Thyroid gland (tissue), 4 donors: ENCODE measurements around the gene EZH1. TPM values are rescaled to one million over a fixed set of nuclear protein-coding genes. Genes with fewer than 3 reads are reported as not detected.
A peak's percentile ranks its signal among the peaks of the same experiment; 100 is the strongest.

Source experiments
- DNase-seq, 2 donors: peaks; one replicate each; pipeline ENCODE4 v3.0.0-alpha.2; 2019
- H3K27ac ChIP-seq, 3 donors: fragments of 200-600 bp; sonication (generic); 1 replicate in 2 of 3; 2 replicates in 1 of 3; pipeline ENCODE4 v1.5.1; 2016 to 2019; ENCODE audit warnings: mild to moderate bottlenecking in 1 of 3, moderate library complexity in 1 of 3
- H3K27me3 ChIP-seq: fragments of 200-600 bp; sonication (generic); one replicate; pipeline ENCODE4 v1.5.1; 2019
- H3K36me3 ChIP-seq, 2 donors: fragments of 200-600 bp; sonication (generic); one replicate each; pipeline ENCODE4 v1.5.1; 2016 to 2019
- H3K4me1 ChIP-seq, 2 donors: fragments of 200-600 bp; sonication (generic); one replicate each; pipeline ENCODE4 v1.5.1; 2017 to 2019
- H3K4me3 ChIP-seq, 3 donors: fragments of 200-600 bp; sonication (generic); replicated peaks in 1 of 3; 1 replicate in 2 of 3; 2 replicates in 1 of 3; pipeline ENCODE4 v1.5.1; 2016; ENCODE audit warnings: mild to moderate bottlenecking in 1 of 3
- H3K9me3 ChIP-seq: fragments of 200-600 bp; sonication (generic); one replicate; pipeline ENCODE4 v1.5.1; 2017
- CTCF ChIP-seq, 6 experiments: fragments of 200-600 bp in 3 of 6; fragments of 450-650 bp in 3 of 6; sonication (generic) in 3 of 6; IDR thresholded peaks; one replicate each; pipeline ENCODE4 v1.5.1; 2016 to 2019; ENCODE audit warnings: antibody characterized with exemption in 6 of 6, mild to moderate bottlenecking in 2 of 6, inconsistent platforms in 1 of 6, moderate library complexity in 1 of 6
- POLR2A ChIP-seq, 2 donors: fragments of 450-650 bp; IDR thresholded peaks; one replicate each; pipeline ENCODE4 v1.6.1; 2017; ENCODE audit warnings: antibody characterized with exemption in 2 of 2, mild to moderate bottlenecking in 2 of 2, moderate library complexity in 1 of 2
- WGBS, 2 donors: methylation state at CpG; one replicate each; pipeline ENCODE4 v1.1.5; 2017; 5-methylcytosine and 5-hydroxymethylcytosine counted together
- intact Hi-C: fragments of 100-400 bp; cut with DNase I; formaldehyde crosslinking; loops from one replicate; pipeline ENCODE4 v1.15.1; 2023
- total RNA-seq, 4 donors: library from RNA; depleted of rRNA; stranded (reverse); fragments of >200 nt; gene quantifications; one replicate each; pipeline ENCODE4 v1.2.3, GENCODE V29; 2016

Gene EZH1
- total RNA-seq, 4 donors from 2014 or later, result 39.3 to 69.2 (median 56.4) TPM

GRCh38 chr17:42673885-42674754 is 70.7 kb downstream of the EZH1 start:
- Histone ChIP-seq H3K4me1 (peaks cover 28 to 34% of the 10 kb centered on the region in 2 donors), H3K27me3 (no peaks in the 10 kb centered on the region), H3K27ac (peak overlapping the region; percentile 42 to 88 (median 72)), H3K9me3 (no peaks in the 10 kb centered on the region), H3K4me3 (peak overlapping the region in 1 of 3 donors; percentile 90), H3K36me3 (peaks cover 35 to 36% of the 10 kb centered on the region in 2 donors)
- intact Hi-C loops, result no loop called here
- TF ChIP-seq POLR2A (IDR thresholded peaks at IDR 0.05) (no peak), CTCF (IDR thresholded peaks at IDR 0.05) (peak in 2 of 6 experiments; percentile 13 to 28)
- DNase-seq, result peak in 1 of 2 donors; percentile 28
- 50 to 51% methylated on average over 18 to 29 of the region's 32 CpGs for WGBS, 2 donors

DNA sequence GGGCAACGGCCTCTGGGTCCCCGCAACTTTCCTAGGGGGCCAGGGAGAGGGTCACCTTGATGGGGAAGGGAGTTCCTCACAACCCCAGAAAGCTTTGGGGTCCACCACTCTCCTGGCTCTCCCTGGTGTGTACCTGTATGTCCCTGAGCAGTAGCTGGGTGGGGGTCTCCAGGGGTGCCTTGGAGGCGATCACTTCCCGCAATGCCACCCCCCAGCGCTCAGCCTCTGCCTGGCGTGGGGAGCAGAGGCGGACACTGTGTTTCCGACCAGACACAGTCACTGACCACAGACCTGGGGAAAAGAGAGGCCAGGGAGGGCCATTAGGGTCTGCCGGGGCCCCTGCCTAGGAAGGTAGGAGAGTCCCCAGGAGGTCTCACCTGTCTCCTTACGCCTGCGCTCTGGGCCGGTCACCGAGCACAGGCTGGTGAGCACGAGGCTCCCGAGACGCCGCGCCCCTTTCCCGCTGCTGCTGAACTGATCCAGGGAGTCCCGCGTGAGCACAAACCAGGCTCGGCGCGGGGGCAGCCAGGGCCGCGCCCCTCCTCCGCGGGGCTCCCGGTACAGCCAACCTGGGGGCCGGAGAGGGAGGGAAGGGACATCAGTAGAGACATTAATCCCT is 71.5 kb downstream of the EZH1 start:
- H3K27ac ChIP-seq, result peak overlapping the region in 2 of 3 donors; percentile 72 to 88
- DNase-seq, result no peak
- TF ChIP-seq CTCF (IDR thresholded peaks at IDR 0.05) (no peak), POLR2A (IDR thresholded peaks at IDR 0.05) (no peak)
- peaks cover 38 to 41% of the 10 kb centered on the region in 2 donors for H3K36me3 ChIP-seq
- peaks cover 21 to 26% of the 10 kb centered on the region in 2 donors for H3K4me1 ChIP-seq
- H3K9me3 ChIP-seq, result no peaks in the 10 kb centered on the region
- H3K27me3 ChIP-seq, result no peaks in the 10 kb centered on the region
- WGBS, 2 donors, result 63 to 98% methylated on average over 8 to 24 of the region's 30 CpGs
- intact Hi-C loops, result no loop called here
- H3K4me3 ChIP-seq, result no peak overlapping the region

- TF ChIP-seq POLR2A (IDR thresholded peaks at IDR 0.05) (no peak), CTCF (IDR thresholded peaks at IDR 0.05) (no peak)
- intact Hi-C loops, result no loop called here
- Histone ChIP-seq H3K27me3 (no peaks in the 10 kb centered on the region), H3K4me1 (peaks cover 19 to 34% of the 10 kb centered on the region in 2 donors), H3K36me3 (peaks cover 38 to 44% of the 10 kb centered on the region in 2 donors), H3K9me3 (no peaks in the 10 kb centered on the region), H3K4me3 (no peak overlapping the region), H3K27ac (no peak overlapping the region)
- no peak for DNase-seq
- whole genome bisulfite sequencing, 2 donors, result 86 to 87% methylated on average over 24 of the region's 28 CpGs
Observed at GRCh38 chr17:42672038-42672437, 72.8 kb downstream of the EZH1 start.

GRCh38 chr17:42670789-42671657 is 73.8 kb downstream of the EZH1 start:
- intact Hi-C loops, result no loop called here
- Histone ChIP-seq H3K27ac (no peak overlapping the region), H3K36me3 (peaks cover 44 to 48% of the 10 kb centered on the region in 2 donors)

More at GRCh38 chr17:42670789-42671657, 73.8 kb downstream of the EZH1 start:
- no peak overlapping the region for H3K4me3 ChIP-seq
- no peaks in the 10 kb centered on the region for H3K9me3 ChIP-seq
- TF ChIP-seq CTCF (IDR thresholded peaks at IDR 0.05) (no peak), POLR2A (IDR thresholded peaks at IDR 0.05) (no peak)
- H3K27me3 ChIP-seq, result no peaks in the 10 kb centered on the region
- H3K4me1 ChIP-seq, result peaks cover 19 to 37% of the 10 kb centered on the region in 2 donors
- no peak for DNase-seq
- WGBS, 2 donors, result 86 to 87% methylated on average over 47 of the region's 50 CpGs
